ENCODE measurements around the gene SOX13.

Gene SOX13

GRCh38 chr1:204154568-204155255 lies 81.8 kb downstream of the SOX13 start:
- no peak for DNase-seq (ENCODE audit: low spot score)

- no peak for DNase-seq (ENCODE audit: low spot score)
Observed at GRCh38 chr1:204155881-204156280, 83.0 kb downstream of the SOX13 start.

GRCh38 chr1:204157962-204158361 lies 85.0 kb downstream of the SOX13 start:
- no peak for DNase-seq (ENCODE audit: low spot score)

- no peak for DNase-seq (ENCODE audit: low spot score)
Observed at GRCh38 chr1:204161609-204162493, 88.9 kb downstream of the SOX13 start.

GRCh38 chr1:204162494-204163074 lies 89.7 kb downstream of the SOX13 start:
- peak; percentile 73 for DNase-seq (ENCODE audit: low spot score)

GRCh38 chr1:204166219-204166618 lies 93.3 kb downstream of the SOX13 start, which contains the start of gene REN:
Gene REN, minus strand, starts transcription at chr1:204166337. Its CDS starts 44 bp downstream, at chr1:204166293.
- DNase-seq (ENCODE audit: low spot score) = no peak

- DNase-seq (ENCODE audit: low spot score) = no peak
Observed at GRCh38 chr1:204167730-204168129, 94.8 kb downstream of the SOX13 start.

- no peak for DNase-seq (ENCODE audit: low spot score)
Observed at GRCh38 chr1:204169858-204170257, 96.9 kb downstream of the SOX13 start.

- no peak for DNase-seq (ENCODE audit: low spot score)
Observed at GRCh38 chr1:204170494-204171155, 97.7 kb downstream of the SOX13 start.

GRCh38 chr1:204171751-204172178 lies 98.8 kb downstream of the SOX13 start:
- DNase-seq (ENCODE audit: low spot score) = no peak

- no peak for DNase-seq (ENCODE audit: low spot score)
Observed at GRCh38 chr1:204172404-204173029, 99.6 kb downstream of the SOX13 start.

GRCh38 chr1:204174958-204175357 lies 102.0 kb downstream of the SOX13 start:
- DNase-seq (ENCODE audit: low spot score) = no peak

- no peak for DNase-seq (ENCODE audit: low spot score)
Observed at GRCh38 chr1:204176049-204176448, 103.1 kb downstream of the SOX13 start.

- DNase-seq (ENCODE audit: low spot score) = no peak
Observed at GRCh38 chr1:204177133-204177532, 104.2 kb downstream of the SOX13 start.

All from CD4-positive, alpha-beta T cell treated with Interleukin-6 at 100 ng/mL for 8 hours (primary cell).